ENCODE results near the gene CFAP299.
"Not testable (repeated sequence)": the region's sequence is repeated elsewhere in the genome, so short reads cannot be mapped to it uniquely, and the experiment has no call there.

CFAP299 gene

DNA sequence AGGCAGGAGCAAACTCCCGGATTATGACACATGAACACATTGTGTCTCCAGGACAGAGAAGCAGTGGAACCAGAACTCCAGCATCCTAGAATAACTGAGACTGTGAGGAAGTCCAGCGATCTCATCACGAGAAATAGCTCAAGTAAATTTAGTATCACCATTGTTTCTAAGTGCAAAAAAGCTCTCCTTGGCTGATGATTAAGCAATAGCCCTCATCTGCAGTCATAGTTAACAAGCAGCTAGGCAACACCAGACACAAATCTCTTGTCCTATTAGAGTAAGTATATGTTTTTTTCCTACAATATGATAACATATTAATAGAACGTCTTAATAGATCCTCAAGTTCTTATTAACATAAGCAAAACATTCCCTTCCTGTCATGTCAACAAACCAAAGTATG is 2.4 kb upstream of the CFAP299 start:
- H3K4me1 ChIP-seq (ENCODE audit: control insufficient read depth in 1 of 2, insufficient read depth in 2 of 2, low read length in 2 of 2) = no peaks in the 10 kb centered on the region
- no peaks in the 10 kb centered on the region for H3K36me3 ChIP-seq (ENCODE audit: control insufficient read depth in 1 of 2, insufficient read depth in 2 of 2, low read length in 2 of 2)
- H3K4me3 ChIP-seq (ENCODE audit: low read depth in 1 of 2, low read length in 2 of 2) = no peak overlapping the region
- no peaks in the 10 kb centered on the region for H3K9me3 ChIP-seq (ENCODE audit: control insufficient read depth in 1 of 2, low read length in 2 of 2)
- no peak overlapping the region for H3K27ac ChIP-seq (ENCODE audit: low read length)
- H3K27me3 ChIP-seq (ENCODE audit: low read depth, low read length) = no peaks in the 10 kb centered on the region

DNA sequence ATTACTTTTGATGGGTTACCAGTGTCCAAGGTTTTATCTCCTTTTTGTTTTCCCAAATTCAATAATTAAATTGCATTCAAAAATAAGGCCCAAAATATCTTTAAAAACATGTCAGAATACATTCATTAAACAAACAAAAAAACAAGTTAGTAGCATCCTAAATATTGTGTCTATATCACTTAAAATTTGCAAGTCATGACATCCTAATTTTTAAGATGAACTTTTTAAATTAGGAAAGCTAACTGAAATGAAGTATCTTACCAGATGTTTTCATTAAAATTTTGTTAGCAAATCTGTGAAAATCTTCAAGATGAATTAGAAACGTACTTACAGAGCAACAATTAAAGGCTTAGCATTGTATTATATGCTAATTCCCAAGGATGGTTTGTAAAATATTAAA is 962 bp upstream of the CFAP299 start:
- Histone ChIP-seq H3K9me3 (ENCODE audit: control insufficient read depth in 1 of 2, low read length in 2 of 2) (no peaks in the 10 kb centered on the region), H3K27ac (ENCODE audit: low read length) (no peak overlapping the region), H3K4me3 (ENCODE audit: low read depth in 1 of 2, low read length in 2 of 2) (no peak overlapping the region), H3K36me3 (ENCODE audit: control insufficient read depth in 1 of 2, insufficient read depth in 2 of 2, low read length in 2 of 2) (no peaks in the 10 kb centered on the region), H3K27me3 (ENCODE audit: low read depth, low read length) (no peaks in the 10 kb centered on the region), H3K4me1 (ENCODE audit: control insufficient read depth in 1 of 2, insufficient read depth in 2 of 2, low read length in 2 of 2) (no peaks in the 10 kb centered on the region)

DNA sequence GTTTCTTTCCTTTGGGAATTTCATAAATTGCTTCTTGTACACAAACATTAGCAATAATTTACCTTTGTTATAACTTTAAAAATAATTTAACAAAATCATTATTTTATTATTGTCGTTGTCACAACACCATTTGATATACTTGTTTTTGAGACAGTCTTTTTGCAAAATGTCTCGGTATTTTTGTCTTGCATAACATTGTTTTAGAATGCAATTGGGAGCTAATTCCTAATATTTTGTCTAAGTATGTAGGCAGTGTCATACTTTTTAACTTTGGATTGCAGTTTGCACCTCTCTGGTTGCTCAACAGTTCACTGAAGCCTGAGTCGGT is 340 bp upstream of the CFAP299 start:
- H3K27ac ChIP-seq (ENCODE audit: low read length) = no peak overlapping the region
- H3K27me3 ChIP-seq (ENCODE audit: low read depth, low read length) = no peaks in the 10 kb centered on the region
- H3K9me3 ChIP-seq (ENCODE audit: control insufficient read depth in 1 of 2, low read length in 2 of 2) = no peaks in the 10 kb centered on the region
- no peaks in the 10 kb centered on the region for H3K36me3 ChIP-seq (ENCODE audit: control insufficient read depth in 1 of 2, insufficient read depth in 2 of 2, low read length in 2 of 2)
- H3K4me1 ChIP-seq (ENCODE audit: control insufficient read depth in 1 of 2, insufficient read depth in 2 of 2, low read length in 2 of 2) = no peaks in the 10 kb centered on the region
- H3K4me3 ChIP-seq (ENCODE audit: low read depth in 1 of 2, low read length in 2 of 2) = peak overlapping the region; percentile 87 to 95

DNA sequence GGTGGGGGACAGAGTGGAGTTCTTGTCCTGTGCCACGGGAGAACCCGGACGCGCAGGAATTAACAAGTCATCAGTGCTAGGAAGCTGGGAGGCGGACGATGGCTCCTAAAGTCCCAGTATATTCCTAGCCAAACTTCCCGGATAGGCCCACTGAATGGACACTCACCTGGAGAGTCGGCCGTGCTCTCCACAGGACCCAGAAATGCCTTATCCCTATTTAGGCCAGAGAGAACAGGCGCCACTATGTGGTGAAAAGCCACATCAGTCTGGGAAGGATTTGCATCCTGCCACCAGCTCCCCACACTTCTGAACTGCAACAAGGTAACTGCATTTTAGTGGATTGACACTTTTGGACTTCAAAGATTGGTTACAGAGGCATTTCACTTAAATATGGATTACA is 1.1 kb downstream of the CFAP299 start:
- H3K27me3 ChIP-seq (ENCODE audit: low read depth, low read length) = no peaks in the 10 kb centered on the region
- no peaks in the 10 kb centered on the region for H3K4me1 ChIP-seq (ENCODE audit: control insufficient read depth in 1 of 2, insufficient read depth in 2 of 2, low read length in 2 of 2)
- peak overlapping the region in 1 of 2 donors; percentile 95 for H3K4me3 ChIP-seq (ENCODE audit: low read depth in 1 of 2, low read length in 2 of 2)
- peaks cover 0 to 1% of the 10 kb centered on the region in 2 donors for H3K9me3 ChIP-seq (ENCODE audit: control insufficient read depth in 1 of 2, low read length in 2 of 2)
- no peaks in the 10 kb centered on the region for H3K36me3 ChIP-seq (ENCODE audit: control insufficient read depth in 1 of 2, insufficient read depth in 2 of 2, low read length in 2 of 2)
- no peak overlapping the region for H3K27ac ChIP-seq (ENCODE audit: low read length)

DNA sequence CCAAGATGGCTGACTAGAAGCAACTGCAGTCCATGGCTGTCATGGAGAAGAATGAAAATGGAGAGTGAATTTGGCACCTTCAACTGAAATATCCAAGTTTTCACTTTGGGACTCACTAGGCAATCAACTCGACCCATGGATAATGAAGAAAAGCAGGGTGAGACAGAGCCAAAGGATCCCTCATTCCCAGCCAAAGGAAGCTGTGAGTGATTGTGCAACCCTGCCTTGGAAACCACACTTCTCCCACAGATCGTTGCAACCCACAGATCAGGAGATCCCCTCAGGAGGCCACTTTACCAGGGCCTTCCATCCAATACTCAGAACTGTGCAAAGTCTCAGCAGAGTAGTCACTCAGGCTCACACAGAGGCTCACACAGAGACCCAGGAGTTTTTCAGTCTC is 4.5 kb downstream of the CFAP299 start:
- no peaks in the 10 kb centered on the region for H3K27me3 ChIP-seq (ENCODE audit: low read depth, low read length)
- peaks cover 0 to 11% of the 10 kb centered on the region in 2 donors for H3K9me3 ChIP-seq (ENCODE audit: control insufficient read depth in 1 of 2, low read length in 2 of 2)
- H3K36me3 ChIP-seq (ENCODE audit: control insufficient read depth in 1 of 2, insufficient read depth in 2 of 2, low read length in 2 of 2) = no peaks in the 10 kb centered on the region
- H3K27ac ChIP-seq (ENCODE audit: low read length) = no peak overlapping the region
- no peaks in the 10 kb centered on the region for H3K4me1 ChIP-seq (ENCODE audit: control insufficient read depth in 1 of 2, insufficient read depth in 2 of 2, low read length in 2 of 2)
- H3K4me3 ChIP-seq (ENCODE audit: low read depth in 1 of 2, low read length in 2 of 2) = no peak overlapping the region

DNA sequence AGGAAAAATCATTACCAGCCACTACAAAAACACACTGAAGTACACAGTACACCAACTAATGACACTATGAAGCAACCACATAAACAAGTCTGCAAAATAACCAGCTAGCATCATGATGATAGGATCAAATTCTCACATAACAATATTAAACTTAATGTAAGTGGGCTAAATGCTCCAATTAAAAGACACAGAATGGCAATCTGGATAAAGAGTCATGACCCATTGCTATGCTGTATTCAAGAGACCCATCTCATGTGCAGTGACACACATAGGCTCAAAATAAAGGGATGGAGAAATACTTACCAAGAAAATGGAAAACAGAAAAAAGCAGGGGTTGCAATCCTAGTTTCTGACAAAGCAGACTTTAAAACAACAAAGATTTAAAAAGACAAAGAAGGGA is 7.2 kb downstream of the CFAP299 start:
- not testable (repeated sequence) for H3K27ac ChIP-seq (ENCODE audit: low read length); H3K36me3 ChIP-seq (ENCODE audit: control insufficient read depth in 1 of 2, insufficient read depth in 2 of 2, low read length in 2 of 2); H3K27me3 ChIP-seq (ENCODE audit: low read depth, low read length); H3K4me3 ChIP-seq (ENCODE audit: low read depth in 1 of 2, low read length in 2 of 2); H3K4me1 ChIP-seq (ENCODE audit: control insufficient read depth in 1 of 2, insufficient read depth in 2 of 2, low read length in 2 of 2)
- H3K9me3 ChIP-seq (ENCODE audit: control insufficient read depth in 1 of 2, low read length in 2 of 2) = peaks cover 0 to 11% of the 10 kb centered on the region in 2 donors

DNA sequence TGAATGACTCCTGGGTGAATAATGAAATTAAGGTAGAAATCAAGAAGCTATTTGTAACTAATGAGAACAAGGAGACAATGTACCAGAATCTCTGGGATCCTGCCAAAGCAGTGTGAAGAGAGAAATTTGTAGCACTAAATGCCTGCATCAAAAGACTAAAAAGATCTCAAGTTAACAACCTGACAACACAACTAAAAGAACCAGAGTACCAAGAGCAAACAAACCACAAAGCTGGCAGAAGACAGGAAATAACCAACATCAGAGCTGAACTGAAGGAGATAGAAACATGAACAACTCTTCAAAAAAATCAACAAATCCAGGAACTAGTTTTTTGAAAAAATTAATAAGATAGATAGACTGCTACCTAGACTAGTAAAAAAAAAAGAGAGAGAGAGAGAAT is 8.4 kb downstream of the CFAP299 start:
- no peaks in the 10 kb centered on the region for H3K36me3 ChIP-seq (ENCODE audit: control insufficient read depth in 1 of 2, insufficient read depth in 2 of 2, low read length in 2 of 2)
- H3K27me3 ChIP-seq (ENCODE audit: low read depth, low read length) = no peaks in the 10 kb centered on the region
- no peak overlapping the region for H3K4me3 ChIP-seq (ENCODE audit: low read depth in 1 of 2, low read length in 2 of 2)
- H3K4me1 ChIP-seq (ENCODE audit: control insufficient read depth in 1 of 2, insufficient read depth in 2 of 2, low read length in 2 of 2) = no peaks in the 10 kb centered on the region
- no peak overlapping the region for H3K27ac ChIP-seq (ENCODE audit: low read length)
- H3K9me3 ChIP-seq (ENCODE audit: control insufficient read depth in 1 of 2, low read length in 2 of 2) = peaks cover 0 to 11% of the 10 kb centered on the region in 2 donors

DNA sequence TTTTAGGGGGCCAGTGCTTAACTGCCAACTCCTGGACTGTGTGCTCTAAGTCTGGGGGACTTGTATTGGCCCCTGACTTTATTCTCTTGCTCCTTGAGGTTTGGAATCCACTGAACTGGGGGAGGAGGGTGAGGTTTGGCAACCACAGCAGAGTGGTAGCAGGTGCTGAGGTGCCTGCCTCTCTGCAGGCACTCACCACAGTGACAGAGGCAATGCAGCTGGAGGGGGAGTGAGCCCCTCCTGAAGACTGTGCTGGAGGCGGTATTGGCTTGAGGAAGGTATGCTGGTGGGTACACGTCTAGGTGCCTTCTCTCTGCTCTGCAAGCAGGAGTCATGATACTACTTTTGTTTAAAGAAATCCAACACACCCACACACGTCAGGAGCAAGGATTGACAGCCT is 24.6 kb downstream of the CFAP299 start:
- H3K4me1 ChIP-seq (ENCODE audit: control insufficient read depth in 1 of 2, insufficient read depth in 2 of 2, low read length in 2 of 2) = no peaks in the 10 kb centered on the region
- no peak overlapping the region for H3K27ac ChIP-seq (ENCODE audit: low read length)
- no peaks in the 10 kb centered on the region for H3K9me3 ChIP-seq (ENCODE audit: control insufficient read depth in 1 of 2, low read length in 2 of 2)
- no peak overlapping the region for H3K4me3 ChIP-seq (ENCODE audit: low read depth in 1 of 2, low read length in 2 of 2)
- H3K27me3 ChIP-seq (ENCODE audit: low read depth, low read length) = no peaks in the 10 kb centered on the region
- H3K36me3 ChIP-seq (ENCODE audit: control insufficient read depth in 1 of 2, insufficient read depth in 2 of 2, low read length in 2 of 2) = no peaks in the 10 kb centered on the region

DNA sequence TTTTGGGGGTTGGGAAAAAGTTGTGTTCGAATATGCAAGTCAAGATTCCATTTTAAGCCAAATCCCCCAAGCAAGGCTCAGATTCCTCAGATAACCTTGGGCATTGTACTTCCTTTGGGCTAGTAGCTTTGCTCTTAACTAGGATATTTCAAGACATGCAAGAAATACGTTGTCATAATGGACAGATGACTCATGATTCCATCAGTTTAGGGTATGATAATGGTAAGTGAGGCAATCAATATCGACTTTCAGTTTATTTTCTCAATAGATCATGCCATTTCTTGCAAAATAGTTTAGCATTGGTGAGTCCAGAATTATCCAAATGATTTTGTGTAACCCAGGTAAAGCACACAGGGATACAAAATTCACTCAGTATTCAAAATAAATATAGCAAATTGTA is 25.4 kb downstream of the CFAP299 start:
- no peaks in the 10 kb centered on the region for H3K27me3 ChIP-seq (ENCODE audit: low read depth, low read length)
- H3K4me1 ChIP-seq (ENCODE audit: control insufficient read depth in 1 of 2, insufficient read depth in 2 of 2, low read length in 2 of 2) = no peaks in the 10 kb centered on the region
- H3K9me3 ChIP-seq (ENCODE audit: control insufficient read depth in 1 of 2, low read length in 2 of 2) = no peaks in the 10 kb centered on the region
- H3K27ac ChIP-seq (ENCODE audit: low read length) = no peak overlapping the region
- no peaks in the 10 kb centered on the region for H3K36me3 ChIP-seq (ENCODE audit: control insufficient read depth in 1 of 2, insufficient read depth in 2 of 2, low read length in 2 of 2)
- H3K4me3 ChIP-seq (ENCODE audit: low read depth in 1 of 2, low read length in 2 of 2) = no peak overlapping the region

DNA sequence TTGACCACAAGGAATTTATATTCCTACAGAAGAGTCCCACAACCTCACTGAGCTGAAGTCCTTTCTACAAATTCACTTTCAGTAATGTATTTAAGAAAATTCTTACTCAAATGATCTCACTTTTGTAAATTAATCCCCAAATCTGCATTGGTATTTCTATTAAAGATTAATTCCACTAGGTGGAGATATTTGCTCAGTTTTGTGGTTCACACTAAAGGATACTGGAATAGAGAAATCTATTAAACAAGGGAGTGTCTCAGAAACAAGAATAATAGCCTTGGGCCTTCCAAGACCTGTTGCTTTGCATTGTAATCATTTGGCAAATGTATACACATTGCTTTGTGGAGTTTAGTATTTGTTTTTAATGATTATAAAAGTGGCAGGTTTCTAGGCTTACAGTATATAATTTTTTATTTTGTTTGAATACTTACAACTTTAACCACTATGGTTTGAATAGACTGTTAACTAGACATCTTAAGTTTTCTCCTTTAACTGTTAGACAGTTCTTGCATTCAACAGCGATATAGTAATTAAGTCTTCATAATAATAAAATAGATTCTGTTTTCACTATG is 25.9 kb downstream of the CFAP299 start:
- Histone ChIP-seq H3K9me3 (ENCODE audit: control insufficient read depth in 1 of 2, low read length in 2 of 2) (no peaks in the 10 kb centered on the region), H3K36me3 (ENCODE audit: control insufficient read depth in 1 of 2, insufficient read depth in 2 of 2, low read length in 2 of 2) (no peaks in the 10 kb centered on the region), H3K27me3 (ENCODE audit: low read depth, low read length) (no peaks in the 10 kb centered on the region), H3K4me3 (ENCODE audit: low read depth in 1 of 2, low read length in 2 of 2) (no peak overlapping the region), H3K27ac (ENCODE audit: low read length) (no peak overlapping the region), H3K4me1 (ENCODE audit: control insufficient read depth in 1 of 2, insufficient read depth in 2 of 2, low read length in 2 of 2) (no peaks in the 10 kb centered on the region)

DNA sequence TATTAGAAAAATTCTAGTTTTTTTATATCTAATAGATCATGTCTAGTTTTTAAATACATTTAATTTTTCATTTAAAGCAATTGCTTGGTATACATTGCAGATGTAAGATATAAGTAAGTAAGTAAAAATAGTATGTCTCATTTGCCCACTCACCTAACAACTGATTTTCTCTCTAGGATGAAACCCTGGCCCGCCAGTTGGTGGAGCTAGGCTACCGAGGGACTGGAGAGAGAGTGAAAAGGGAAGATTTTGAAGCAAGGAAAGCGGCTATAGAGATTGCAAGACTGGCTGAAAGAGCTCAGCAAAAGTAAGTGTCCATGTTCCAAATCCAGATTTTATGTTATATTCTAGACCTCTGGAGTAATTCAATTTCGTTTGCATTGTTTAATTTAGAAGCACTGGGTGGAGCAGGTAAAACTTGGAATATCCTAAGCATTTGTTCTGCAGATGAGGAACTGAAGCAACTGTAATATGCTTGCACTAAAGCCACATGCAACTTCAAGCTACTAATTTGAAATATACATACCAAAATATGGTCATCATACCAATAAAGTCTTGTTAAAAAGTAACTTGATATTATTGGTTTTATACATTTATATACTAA is 27.1 kb downstream of the CFAP299 start:
- no peaks in the 10 kb centered on the region for H3K9me3 ChIP-seq (ENCODE audit: control insufficient read depth in 1 of 2, low read length in 2 of 2)
- no peak overlapping the region for H3K4me3 ChIP-seq (ENCODE audit: low read depth in 1 of 2, low read length in 2 of 2)
- H3K36me3 ChIP-seq (ENCODE audit: control insufficient read depth in 1 of 2, insufficient read depth in 2 of 2, low read length in 2 of 2) = no peaks in the 10 kb centered on the region
- no peaks in the 10 kb centered on the region for H3K27me3 ChIP-seq (ENCODE audit: low read depth, low read length)
- no peaks in the 10 kb centered on the region for H3K4me1 ChIP-seq (ENCODE audit: control insufficient read depth in 1 of 2, insufficient read depth in 2 of 2, low read length in 2 of 2)
- H3K27ac ChIP-seq (ENCODE audit: low read length) = no peak overlapping the region

DNA sequence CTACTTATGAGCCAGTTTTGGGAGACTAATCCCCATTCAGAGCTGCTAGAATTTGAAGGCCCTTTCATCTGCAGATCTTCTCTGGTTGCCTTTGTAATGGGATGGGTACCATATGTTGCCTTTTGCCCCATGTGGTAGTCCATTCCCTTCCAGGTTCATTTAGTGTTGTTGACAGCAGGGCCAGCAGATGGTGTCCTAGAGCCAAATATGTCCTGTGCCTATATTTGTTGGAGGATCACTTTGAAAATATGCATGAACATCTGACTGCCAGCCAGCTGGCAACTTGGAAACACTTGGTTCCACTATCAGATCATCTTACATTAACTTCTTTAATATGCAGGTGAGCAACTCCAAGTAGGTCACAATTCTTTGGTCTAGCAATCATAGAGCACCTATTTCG is 30.4 kb downstream of the CFAP299 start:
- Histone ChIP-seq H3K4me3 (ENCODE audit: low read depth in 1 of 2, low read length in 2 of 2) (no peak overlapping the region), H3K36me3 (ENCODE audit: control insufficient read depth in 1 of 2, insufficient read depth in 2 of 2, low read length in 2 of 2) (no peaks in the 10 kb centered on the region), H3K9me3 (ENCODE audit: control insufficient read depth in 1 of 2, low read length in 2 of 2) (peaks cover 0 to under 1% of the 10 kb centered on the region in 2 donors), H3K27ac (ENCODE audit: low read length) (no peak overlapping the region), H3K4me1 (ENCODE audit: control insufficient read depth in 1 of 2, insufficient read depth in 2 of 2, low read length in 2 of 2) (no peaks in the 10 kb centered on the region), H3K27me3 (ENCODE audit: low read depth, low read length) (no peaks in the 10 kb centered on the region)
